HL-60/S4 treated with phorbol 12-myristate 13-acetate at 8.2 ng/mL for 4 days and 3 days (cell line): ENCODE measurements around the gene CTNS.

Experiments
- in situ Hi-C: fragments of 300-500 bp; cut with MboI; formaldehyde crosslinking; loops from 2 replicates; pipeline ENCODE4 v1.15.0; 2022; ENCODE audit warnings: low sequenced_read_pairs

The CTNS gene

DNA sequence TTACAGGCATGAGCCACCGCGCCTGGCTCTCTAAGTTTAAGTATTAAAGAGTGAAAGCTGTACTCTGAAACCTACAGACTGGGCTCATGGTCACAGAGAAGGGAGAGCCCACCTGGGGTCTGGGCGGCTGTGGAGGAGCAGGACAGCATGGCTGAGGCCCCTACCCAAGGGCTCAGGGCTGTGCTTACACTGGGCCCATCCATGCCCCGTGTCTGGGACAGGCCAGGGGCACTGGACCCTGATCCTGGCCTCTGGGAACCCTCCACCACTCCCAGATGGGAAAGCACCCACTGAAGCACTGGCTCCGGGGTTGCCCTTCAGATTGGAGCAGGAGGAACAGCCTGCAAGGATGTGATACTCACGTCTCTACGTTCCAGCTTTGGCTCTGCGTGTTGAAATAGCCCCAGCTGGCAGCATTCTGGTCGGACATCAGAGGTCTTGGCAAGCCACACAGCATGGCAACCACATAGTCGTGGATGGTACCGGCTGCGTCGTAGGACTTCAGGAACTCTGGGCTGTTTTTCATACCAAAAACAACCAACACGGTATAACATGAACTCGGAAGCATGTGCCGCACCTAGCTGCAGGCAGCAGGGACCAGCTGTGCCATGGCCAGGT lies 13.5 kb upstream of the CTNS start:
- in situ Hi-C loops: no loop called here

DNA sequence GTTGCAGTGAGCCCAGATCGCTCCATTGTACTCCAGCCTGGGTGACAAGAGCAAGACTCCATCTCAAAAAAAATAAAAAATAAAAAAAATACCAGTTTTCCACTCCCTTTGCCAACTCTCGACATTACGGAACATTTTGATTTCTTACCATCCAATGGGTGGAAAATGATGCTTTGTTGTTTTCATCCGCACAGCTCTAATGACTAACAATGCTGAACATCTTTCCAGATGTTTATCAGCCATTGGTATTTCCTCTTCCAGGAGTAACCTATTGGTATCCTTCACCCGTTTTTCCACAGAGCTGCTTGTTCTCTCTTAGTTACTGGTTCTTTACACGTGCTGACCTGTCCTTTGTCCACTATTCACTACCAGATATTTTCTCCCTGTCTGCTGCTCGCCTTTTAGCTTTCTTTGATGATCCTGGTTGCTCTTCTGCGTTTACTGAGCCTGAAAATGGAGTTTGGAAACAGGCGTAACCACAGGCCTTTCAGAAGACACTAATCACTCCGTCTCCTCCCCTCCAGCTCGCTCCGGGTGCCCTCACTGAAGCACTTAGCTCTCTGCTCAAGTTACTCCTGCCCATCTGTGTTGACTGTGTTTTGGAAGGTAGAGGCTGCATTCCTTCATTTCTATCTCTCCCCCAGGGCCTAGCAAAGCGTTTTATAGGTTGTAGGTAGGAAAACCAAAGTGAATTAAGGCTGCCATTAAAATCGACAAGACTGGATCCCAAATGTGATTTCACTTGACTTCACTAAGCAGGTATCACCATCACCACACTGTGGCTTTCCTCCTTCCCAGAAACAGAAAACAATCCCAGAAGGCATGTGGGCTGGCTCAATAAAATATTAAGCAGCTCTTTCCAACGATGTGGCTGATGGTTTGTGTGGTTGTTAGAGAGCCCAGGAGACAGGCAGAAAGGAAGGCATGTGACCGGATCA lies 9.5 kb upstream of the CTNS start:
- in situ Hi-C loops: no loop called here

DNA sequence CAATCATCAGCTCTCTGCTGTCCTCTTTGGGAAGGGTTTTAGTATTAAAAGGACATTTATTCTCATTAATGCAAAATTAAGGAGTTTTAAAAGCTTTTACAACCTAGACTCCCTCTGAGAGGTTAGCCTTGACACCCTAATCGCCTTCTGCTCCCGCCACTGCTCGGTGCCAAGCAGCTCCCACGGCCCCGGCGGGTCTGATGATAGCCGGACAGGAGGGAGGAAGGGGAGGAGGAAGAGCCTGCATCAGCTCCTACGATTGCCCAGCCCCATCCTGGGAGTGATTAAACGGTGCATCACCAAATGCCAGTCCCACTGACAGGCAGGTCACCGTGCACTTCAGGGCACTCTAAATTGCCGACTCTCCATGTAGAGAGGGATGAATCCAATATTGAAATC lies 8.8 kb upstream of the CTNS start:
- in situ Hi-C loops: no loop called here

DNA sequence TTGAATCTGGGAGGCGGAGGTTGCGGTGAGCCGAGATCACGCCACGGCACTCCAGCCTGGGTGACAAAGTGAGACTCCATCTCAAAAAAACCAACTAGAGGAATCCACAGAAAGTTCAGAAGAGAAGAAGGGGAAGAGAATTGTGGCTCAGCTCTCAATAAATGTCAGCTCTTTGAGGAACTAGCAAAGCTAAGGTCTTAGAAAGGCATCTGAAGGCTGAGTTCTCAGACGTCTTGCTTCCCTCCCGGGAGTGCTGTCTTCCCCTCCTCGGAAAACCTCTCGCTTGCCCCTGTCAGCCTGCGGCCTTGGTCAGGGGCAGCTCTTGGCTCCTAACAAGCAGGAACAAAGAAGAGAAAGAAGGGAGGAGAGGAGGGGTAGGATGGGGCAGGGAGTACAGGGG lies 5.8 kb upstream of the CTNS start:
- in situ Hi-C loops: no loop called here

DNA sequence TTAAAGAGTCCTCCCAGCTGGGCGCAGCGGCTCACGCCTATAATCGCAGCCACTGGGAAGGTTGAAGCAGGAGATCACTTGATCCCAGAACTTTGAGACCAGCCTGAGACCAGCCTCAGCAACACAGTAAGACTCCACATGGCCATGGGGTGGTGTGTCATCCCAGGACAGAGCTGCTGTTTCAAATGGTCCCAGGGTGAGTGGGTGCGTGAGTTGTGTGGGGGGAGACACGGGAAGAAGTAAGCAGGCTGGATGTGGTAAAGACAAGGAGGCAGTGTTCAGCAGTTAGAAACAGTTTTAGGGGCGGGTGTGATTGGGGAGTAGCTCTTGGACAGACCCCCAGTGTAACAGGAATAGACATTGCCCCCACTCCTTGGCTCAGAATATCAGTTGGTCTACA lies 4.3 kb upstream of the CTNS start:
- in situ Hi-C loops: no loop called here

DNA sequence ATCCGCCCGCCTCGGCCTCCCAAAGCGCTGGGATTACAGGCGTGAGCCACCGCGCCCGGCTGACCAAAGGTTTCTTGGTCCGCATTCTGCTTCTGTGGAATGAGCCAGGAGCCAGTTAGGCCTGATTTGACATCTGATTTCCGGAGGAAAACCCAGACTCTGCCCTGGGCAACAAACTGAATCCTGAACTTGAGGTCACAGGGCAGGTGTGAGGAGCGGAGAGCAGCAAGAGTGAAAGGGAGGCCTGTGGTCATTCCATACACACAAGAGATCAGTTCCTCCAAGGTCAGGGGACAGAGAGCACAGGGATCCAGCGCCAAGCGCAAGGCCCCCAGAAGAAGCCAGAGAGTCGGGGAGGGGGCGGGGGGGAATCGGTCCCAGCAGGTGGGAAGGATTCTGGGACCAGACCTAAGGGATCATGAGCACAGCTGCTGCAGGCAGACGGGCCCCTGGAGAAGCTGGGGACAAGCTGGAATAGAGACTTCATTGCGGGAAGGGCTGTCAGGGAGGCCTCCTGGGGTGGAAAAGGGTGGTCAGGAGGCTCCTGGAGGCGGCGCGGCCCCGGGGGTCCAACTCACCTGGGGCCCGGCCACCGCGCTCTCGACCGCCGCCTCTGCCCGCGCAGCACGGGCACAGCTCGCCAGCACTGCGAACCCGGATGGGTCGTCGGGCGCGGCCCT lies 946 bp upstream of the CTNS start:
- in situ Hi-C loops: no loop called here

DNA sequence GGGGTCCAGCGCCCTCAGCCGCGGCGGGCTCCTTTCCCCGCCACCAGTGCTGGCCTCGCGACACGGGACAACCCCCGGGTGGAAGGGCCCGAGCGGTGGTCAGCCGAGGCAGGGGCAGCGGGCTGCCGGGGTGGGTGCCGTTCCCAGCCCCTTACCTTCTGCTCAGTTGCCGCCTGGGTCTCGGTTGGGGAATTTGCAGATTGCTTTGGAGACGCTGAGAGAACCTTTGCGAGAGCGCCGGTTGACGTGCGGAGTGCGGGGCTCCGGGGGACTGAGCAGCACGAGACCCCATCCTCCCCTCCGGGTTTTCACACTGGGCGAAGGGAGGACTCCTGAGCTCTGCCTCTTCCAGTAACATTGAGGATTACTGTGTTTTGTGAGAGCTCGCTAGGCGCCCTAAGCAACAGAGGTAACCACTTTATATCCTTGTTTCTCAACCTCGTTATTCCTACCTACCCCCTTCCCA lies 381 bp downstream of the CTNS start:
- in situ Hi-C loops: no loop called here

DNA sequence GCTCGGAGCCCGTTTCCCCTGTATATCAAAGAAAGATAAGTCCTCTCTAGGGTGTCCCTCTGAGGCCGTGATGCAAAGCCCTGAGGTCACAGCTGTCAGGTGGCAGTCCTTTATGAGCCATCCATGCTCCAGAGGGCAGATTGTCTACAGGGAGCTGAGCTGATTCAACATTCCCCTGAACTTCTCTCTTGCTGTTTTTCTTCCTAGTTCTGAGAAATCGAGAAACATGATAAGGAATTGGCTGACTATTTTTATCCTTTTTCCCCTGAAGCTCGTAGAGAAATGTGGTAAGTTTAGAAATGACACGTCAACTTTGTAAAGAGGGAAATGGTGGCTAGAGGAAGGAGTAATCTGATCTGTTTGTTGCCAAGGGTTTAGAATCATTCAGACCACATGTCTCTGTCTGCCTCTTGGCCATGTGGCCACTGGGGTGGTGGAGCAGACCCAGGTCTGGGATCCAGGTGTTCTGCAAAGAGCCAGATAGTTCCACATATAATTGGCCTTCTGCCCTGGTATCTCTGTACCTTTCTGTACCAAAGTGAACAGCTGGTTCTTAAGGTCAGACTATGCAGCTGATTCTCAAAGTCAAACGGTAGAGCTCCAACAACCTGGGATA lies 3.5 kb downstream of the CTNS start:
- in situ Hi-C loops: no loop called here

DNA sequence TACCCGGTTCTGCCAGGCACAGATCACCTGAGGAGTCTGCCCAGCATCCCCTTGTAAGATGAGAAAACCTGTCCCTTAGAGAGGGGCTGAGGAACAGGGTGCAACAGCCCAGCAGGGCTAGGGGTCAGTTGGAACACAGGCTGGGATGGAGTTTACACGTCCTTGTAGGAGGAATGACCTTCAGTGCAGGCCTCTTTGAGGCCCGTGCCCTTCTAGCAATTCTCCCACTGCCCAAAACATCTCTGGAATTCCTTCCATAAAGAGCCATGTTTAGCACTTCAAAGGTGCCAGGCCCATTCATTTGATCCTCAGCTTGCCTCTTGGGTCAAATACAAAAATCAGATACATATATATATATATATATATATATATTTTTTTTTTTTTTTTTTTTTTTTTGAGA lies 4.5 kb downstream of the CTNS start:
- in situ Hi-C loops: no loop called here

DNA sequence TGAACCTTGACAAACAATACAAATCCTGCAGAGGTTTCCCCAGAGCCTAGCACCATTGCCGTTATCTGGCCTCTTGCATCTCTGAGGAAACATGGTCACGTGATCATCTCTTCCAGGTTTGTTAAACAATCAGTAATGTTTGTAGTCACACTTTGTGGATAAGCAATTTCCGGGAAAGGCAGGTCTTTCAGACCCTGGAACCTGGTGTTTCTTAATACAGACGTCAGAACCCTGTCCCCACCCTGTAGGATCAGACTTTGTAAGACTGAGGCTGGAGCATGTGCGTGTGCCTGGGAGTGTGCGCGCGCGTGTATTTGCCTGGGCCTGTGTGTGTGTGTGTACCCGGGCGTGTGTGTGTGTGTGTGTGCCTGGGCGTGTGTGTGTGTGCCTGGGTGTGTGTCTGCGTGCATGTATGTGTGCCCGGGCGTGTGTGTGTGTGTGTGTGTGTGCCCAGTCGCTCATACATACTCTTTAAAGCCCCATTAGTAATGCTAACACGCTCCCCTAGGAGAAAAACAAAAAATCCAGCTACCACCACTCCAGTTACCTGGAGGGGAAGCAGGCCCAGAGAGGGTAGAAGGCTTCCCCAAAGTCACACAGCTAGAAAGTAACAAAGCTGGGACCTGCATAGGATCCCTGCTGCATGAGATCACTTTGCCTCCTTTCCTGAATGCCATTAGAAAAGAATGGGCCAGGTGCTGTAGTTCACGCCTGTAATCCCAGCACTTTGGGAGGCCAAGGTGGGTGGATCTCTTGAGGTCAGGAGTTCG lies 5.3 kb downstream of the CTNS start:
- in situ Hi-C loops: no loop called here

DNA sequence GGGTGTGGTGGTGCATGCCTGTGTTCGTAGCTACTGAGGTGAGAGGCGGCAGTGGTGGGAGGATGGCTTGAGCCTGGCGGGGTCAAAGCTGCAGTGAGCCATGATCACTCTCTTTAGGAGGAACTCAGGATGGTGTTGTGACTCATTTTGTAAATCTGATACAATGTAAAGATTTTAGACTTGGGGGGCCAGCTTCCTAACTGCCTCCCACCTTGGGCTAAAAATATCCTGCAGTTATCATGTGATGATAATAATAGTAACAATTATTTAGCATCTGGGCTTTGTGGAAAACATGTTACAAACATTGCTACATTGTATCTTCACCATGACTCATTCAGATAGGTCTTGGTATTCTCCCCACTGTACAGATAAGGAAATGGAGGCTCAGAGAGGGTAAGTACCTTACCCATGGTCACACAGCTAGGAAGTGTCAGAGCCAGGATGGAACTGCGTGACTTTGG lies 7.4 kb downstream of the CTNS start:
- in situ Hi-C loops: no loop called here

DNA sequence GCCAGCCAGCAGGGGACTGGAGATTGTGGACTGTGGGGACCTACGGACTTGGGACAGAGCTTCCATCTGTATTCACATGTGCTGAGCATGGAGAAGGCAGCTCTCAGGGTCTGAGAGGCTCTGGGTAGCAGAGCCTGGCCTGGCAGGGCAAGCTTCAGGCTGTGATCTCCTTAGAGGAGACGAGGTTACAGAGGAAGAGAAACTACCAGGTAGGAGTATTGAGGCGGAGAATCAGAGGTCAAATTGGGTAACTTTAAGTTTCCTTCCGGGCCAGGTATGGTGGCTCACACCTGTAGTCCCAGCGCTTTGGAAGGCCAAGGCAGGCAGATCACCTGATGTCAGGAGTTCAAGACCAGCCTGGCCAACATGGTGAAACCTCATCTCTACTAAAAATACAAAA lies 8.8 kb downstream of the CTNS start:
- in situ Hi-C loops: no loop called here

DNA sequence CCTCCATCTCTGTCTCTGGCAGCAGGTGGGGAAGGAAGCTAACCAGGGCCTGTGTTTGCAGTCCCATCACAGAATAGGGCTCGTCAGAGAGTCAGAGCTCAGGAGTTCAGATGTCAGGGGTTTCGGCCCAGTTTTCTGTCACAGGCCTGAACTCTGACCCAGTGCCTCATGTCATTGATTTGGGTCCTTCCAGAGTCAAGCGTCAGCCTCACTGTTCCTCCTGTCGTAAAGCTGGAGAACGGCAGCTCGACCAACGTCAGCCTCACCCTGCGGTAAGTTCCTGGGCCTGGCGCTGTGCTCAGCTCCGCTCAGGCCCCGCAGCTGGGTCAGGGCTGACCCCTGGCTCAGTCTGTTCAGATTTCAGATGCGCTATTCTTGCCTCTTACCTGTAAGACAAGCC lies 10.7 kb downstream of the CTNS start:
- in situ Hi-C loops: no loop called here

DNA sequence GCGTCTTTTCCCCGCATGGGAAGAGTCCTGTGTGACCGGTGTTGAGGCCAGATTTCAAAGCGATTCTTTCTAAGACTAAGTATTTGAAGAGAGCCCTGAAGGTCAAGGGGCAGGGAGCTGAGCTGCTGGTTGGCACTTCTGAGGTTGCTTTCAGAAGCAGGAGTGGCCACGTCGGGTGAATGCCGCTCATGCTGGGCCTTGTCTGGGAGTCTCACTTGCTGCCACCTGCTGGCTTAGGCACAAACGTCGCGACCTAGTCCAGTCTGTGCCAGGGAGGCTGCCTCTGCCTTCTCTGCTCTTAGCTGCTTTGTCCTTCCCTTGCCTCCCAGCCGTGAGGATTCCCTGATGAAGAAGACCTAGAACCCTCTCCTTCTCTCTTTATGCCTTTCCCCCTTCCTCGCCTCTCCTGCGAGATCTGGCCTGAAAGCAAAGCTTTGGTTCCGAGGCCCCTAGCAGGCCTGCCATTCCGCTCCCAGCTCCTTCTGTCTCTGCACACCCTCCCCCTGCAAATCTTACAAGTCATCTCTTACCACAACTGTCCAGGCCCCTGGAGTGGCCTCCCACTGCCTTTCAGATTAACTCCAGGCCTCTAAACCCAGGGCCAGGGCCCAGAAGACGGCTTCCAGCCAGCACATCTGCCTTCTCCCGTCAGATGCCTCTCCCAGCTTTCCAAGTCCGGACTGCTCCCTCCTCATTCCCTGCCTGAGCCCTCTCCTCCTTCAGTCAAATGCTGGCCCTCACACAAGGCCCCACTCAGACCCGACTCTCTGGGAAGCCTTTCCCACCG lies 11.4 kb downstream of the CTNS start:
- in situ Hi-C loops: no loop called here

DNA sequence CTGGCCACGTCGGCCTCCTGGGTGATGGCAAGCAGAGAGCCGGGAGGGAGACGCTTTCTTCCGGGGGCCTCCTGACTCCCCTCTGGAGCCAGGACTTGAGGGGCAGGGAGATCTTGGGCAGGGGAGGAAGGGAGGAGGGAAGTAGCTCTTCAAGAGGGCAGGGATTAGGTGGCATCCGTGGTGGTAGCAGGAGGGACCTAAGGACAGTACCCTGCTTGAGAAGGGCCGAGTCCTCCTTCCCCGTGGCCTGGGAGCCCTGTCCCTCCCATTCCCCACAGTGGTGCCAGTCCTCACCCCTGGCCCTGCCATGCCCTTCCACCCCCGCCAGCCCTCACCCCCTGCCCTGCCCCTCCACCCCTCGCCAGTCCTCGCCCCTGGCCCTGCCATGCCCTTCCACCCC lies 19.2 kb downstream of the CTNS start:
- in situ Hi-C loops: no loop called here

DNA sequence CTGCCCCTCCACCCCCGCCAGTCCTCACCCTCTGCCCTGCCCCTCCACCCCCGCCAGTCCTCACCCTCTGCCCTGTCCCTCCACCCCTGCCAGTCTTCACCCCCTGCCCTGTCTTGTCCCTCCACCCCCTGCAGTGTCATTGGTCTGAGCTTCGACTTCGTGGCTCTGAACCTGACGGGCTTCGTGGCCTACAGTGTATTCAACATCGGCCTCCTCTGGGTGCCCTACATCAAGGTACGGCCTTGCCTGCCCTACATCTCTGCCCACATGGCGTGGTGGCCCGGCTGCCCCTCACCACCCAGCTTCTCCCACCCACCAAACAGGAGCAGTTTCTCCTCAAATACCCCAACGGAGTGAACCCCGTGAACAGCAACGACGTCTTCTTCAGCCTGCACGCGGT lies 19.8 kb downstream of the CTNS start:
- in situ Hi-C loops: no loop called here

DNA sequence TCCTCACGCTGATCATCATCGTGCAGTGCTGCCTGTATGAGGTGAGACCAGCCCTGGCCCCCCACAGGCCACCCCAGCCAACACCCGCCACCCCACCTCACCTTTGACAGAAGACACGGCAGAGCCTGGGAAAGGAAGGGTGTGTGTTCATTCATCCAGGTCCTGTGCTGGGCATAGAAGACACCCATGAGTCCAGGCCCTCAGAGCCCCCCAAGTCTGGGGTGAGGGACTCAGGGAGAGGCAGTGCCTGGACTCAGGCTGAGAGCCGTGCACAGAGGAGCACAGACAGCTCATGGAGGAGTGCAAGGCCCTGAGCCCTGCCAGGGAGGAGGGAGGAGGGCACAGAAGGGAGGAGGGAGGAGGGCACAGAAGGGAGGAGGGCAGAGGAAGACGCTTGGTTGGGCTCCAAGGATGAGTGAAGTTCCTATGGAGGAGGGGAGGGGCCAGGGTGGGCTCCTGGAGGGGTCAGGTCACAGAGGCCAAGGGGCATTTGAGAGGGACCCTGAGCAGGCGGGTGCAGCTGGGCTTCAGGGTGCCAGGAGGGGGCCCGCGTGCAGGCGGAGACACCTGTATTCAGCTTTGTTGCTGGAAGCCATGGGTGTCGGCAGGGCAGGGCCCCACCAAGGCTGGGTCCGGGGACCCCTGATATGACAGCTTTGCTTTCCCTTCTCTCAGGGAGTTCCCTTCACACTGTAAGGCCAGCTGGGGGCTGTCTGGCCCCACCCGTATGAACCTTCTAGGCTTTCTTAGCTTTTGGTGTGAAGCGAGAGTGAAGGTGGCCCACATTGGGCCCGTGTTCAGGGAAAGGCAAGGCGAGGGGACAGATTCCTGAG lies 20.4 kb downstream of the CTNS start:
- in situ Hi-C loops: no loop called here

DNA sequence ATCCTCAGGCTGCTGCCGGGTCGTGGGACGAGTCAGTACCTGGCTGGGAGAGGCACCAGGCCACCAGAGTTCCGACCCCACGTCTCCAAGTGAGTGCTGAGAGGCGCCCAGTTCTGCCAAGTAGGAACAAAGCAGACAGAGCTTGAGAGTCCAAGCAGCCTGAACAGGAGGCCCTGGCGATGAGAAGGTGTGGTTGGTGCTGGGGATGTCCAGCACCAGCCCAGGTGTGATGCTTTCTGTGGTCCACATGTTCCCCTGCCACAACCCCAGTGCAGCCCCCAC lies 21.0 kb downstream of the CTNS start:
- in situ Hi-C loops: no loop called here
